Caco-2 (cell line): ENCODE data around the gene CCDC71. TPM values are rescaled to one million over a fixed set of nuclear protein-coding genes. Genes with fewer than 3 reads are reported as not detected.

Experiments
- BruUV-seq: library from RNA; stranded (reverse); fragments of 400-500 nt; replicated peaks from 2 replicates; lab custom pipeline; 2021; lab: Mats Ljungman, UMichigan
- CTCF ChIA-PET: fragments of 300-600 bp; sonication (Branson Sonifier 250); formaldehyde crosslinking; loops from one replicate; lab custom pipeline; 2022; ENCODE audit warnings: antibody characterized with exemption; lab: Charles Lee
- POLR2A ChIA-PET: fragments of 300-600 bp; sonication (Branson Sonifier 250); formaldehyde crosslinking; loops from one replicate; lab custom pipeline; 2022; ENCODE audit warnings: antibody characterized with exemption; lab: Charles Lee
- DNase-seq, 2 experiments: peaks; one replicate each; pipeline versions ENCODE4 v3.0.0 to v3.0.0-alpha.2; 2020 to 2022
- H3K27me3 ChIP-seq: replicated peaks from 2 replicates; pipeline ENCODE4 v1.6.0; 2011; ENCODE audit warnings: low read length; ENCODE audit not compliant: control insufficient read depth, insufficient read depth
- H3K36me3 ChIP-seq: 2 replicates; pipeline ENCODE4 v1.5.1; 2011; ENCODE audit warnings: low read length; ENCODE audit not compliant: control insufficient read depth, insufficient read depth
- H3K4me1 ChIP-seq: fragments of 250-450 bp; sonication (Bioruptor Pico); 2 replicates; pipeline ENCODE4 v1.5.1; 2020; ENCODE audit warnings: mild to moderate bottlenecking
- H3K4me3 ChIP-seq: 2 replicates; pipeline ENCODE4 v1.5.1; 2011; ENCODE audit warnings: low read depth, mild to moderate bottlenecking, control low read depth, low read length
- H3K9me3 ChIP-seq: fragments of 250-450 bp; sonication (Bioruptor Pico); 2 replicates; pipeline ENCODE4 v1.5.1; 2020; ENCODE audit warnings: mild to moderate bottlenecking, moderate library complexity
- H3K27ac Mint-ChIP-seq: one replicate; pipeline ENCODE4 v1.8.0; 2022; ENCODE audit warnings: mixed read lengths; ENCODE audit not compliant: unreplicated experiment
- H3K27me3 Mint-ChIP-seq: one replicate; pipeline ENCODE4 v1.8.0; 2022; ENCODE audit warnings: mixed read lengths; ENCODE audit not compliant: insufficient read depth, unreplicated experiment
- H3K36me3 Mint-ChIP-seq: one replicate; pipeline ENCODE4 v1.8.0; 2022; ENCODE audit warnings: mild to moderate bottlenecking, mixed read lengths; ENCODE audit not compliant: insufficient read depth, unreplicated experiment
- H3K4me1 Mint-ChIP-seq: one replicate; pipeline ENCODE4 v1.8.0; 2022; ENCODE audit warnings: low read depth, mixed read lengths; ENCODE audit not compliant: unreplicated experiment
- H3K4me3 Mint-ChIP-seq: one replicate; pipeline ENCODE4 v1.8.0; 2022; ENCODE audit warnings: mild to moderate bottlenecking, moderate library complexity, mixed read lengths; ENCODE audit not compliant: unreplicated experiment
- H3K9me3 Mint-ChIP-seq: one replicate; pipeline ENCODE4 v1.8.0; 2022; ENCODE audit warnings: mixed read lengths; ENCODE audit not compliant: unreplicated experiment
- intact Hi-C: fragments of 100-400 bp; cut with micrococcal nuclease; formaldehyde crosslinking; loops from one replicate; pipeline ENCODE4 v1.10.0; 2022; ENCODE audit not compliant: unreplicated experiment
- total RNA-seq: library from RNA; stranded (reverse); gene quantifications from 2 replicates; pipeline ENCODE4 v1.2.3, GENCODE V29; 2022
- TF ChIP-seq, protein P1 (sequence below), 2 experiments: fragments of 200-600 bp in 1 of 2; IDR thresholded peaks; 1 replicate in 1 of 2; 2 replicates in 1 of 2; pipeline versions ENCODE4 v1.5.1 to v1.8.0; 2011 to 2022; ENCODE audit warnings: antibody characterized with exemption in 1 of 2, control low read depth in 1 of 2, inconsistent platforms in 1 of 2, low read depth in 1 of 2, low read length in 1 of 2, mild to moderate bottlenecking in 1 of 2, moderate library complexity in 1 of 2; ENCODE audit not compliant: insufficient read depth in 1 of 2, severe bottlenecking in 1 of 2, unreplicated experiment in 1 of 2

The CCDC71 gene
- total RNA-seq, 1 experiment from 2014 or later, result 15.9 TPM

DNA sequence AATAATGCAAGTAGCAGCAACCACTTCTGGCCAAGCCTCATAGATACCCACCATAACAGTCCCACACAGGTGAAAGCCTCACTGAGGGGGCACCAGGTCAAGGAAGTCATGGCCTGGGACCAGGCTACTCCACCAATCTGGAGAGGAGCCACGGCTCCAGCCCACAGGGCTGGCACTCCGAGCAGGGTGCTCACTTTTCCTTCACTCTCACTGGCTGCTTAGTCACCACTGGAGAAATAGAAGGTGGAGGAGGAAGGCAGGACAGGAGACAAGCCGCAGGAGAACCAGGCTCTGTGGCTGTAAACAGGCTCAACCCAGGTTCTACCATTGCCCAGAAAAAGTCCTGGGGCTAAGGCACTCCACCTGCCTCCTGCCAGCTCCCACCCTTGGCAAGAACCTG is 46.7 kb downstream of the CCDC71 start:
- DNase-seq, result no peak
- H3K4me3 ChIP-seq, result peak overlapping the region; percentile 90
- intact Hi-C loops, result no loop called here
- peaks cover 9% of the 10 kb centered on the region; the same call in 1 of the 2 replicates for H3K4me1 ChIP-seq
- Mint-ChIP-seq H3K27me3 (no peaks in the 10 kb centered on the region), H3K4me3 (peak overlapping the region; percentile 79), H3K27ac (peak overlapping the region; percentile 66), H3K9me3 (no peaks in the 10 kb centered on the region), H3K36me3 (peaks cover 49% of the 10 kb centered on the region), H3K4me1 (no peaks in the 10 kb centered on the region)
- CTCF ChIA-PET, result no interaction called here
- H3K27me3 ChIP-seq, result no peaks in the 10 kb centered on the region
- BruUV-seq, result no TSS peak
- peaks cover 11% of the 10 kb centered on the region for H3K36me3 ChIP-seq
- H3K9me3 ChIP-seq, result no peaks in the 10 kb centered on the region
- POLR2A ChIA-PET, result no interaction called here
- TF ChIP-seq, protein P1, sequence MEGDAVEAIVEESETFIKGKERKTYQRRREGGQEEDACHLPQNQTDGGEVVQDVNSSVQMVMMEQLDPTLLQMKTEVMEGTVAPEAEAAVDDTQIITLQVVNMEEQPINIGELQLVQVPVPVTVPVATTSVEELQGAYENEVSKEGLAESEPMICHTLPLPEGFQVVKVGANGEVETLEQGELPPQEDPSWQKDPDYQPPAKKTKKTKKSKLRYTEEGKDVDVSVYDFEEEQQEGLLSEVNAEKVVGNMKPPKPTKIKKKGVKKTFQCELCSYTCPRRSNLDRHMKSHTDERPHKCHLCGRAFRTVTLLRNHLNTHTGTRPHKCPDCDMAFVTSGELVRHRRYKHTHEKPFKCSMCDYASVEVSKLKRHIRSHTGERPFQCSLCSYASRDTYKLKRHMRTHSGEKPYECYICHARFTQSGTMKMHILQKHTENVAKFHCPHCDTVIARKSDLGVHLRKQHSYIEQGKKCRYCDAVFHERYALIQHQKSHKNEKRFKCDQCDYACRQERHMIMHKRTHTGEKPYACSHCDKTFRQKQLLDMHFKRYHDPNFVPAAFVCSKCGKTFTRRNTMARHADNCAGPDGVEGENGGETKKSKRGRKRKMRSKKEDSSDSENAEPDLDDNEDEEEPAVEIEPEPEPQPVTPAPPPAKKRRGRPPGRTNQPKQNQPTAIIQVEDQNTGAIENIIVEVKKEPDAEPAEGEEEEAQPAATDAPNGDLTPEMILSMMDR (IDR thresholded peaks at IDR 0.05; ENCODE audit: insufficient read depth in 1 of 2, low read depth in 1 of 2, low read length in 1 of 2, severe bottlenecking in 1 of 2, unreplicated experiment in 1 of 2), result no peak

DNA sequence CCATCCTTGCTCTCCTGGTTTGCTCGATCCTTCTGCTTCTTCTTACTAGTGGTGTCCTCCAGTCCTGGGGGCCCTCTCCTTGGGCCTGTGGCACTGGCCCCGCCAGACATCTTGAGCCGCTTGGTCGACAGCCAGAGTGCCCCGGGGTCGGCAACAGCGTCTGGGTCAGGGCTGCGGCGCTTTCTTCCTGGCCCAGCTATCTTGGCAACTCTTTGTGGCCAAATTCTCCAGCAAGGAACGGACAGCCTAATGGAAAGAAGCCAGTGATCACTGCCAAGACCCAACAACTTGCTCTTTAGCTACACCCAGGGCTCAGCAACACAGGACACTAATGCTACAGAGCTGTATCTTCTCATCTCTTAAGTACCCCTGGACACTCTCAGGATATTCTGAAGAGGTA is 47.1 kb downstream of the CCDC71 start:
- BruUV-seq, result no TSS peak
- Histone ChIP-seq H3K27me3 (no peaks in the 10 kb centered on the region), H3K9me3 (no peaks in the 10 kb centered on the region), H3K36me3 (peaks cover 11% of the 10 kb centered on the region), H3K4me1 (peaks cover 9% of the 10 kb centered on the region; the same call in 1 of the 2 replicates), H3K4me3 (peak overlapping the region; percentile 90; the same call in 1 of the 2 replicates)
- Mint-ChIP-seq H3K27ac (peak overlapping the region; percentile 66), H3K27me3 (no peaks in the 10 kb centered on the region), H3K36me3 (peaks cover 49% of the 10 kb centered on the region), H3K9me3 (no peaks in the 10 kb centered on the region), H3K4me1 (no peaks in the 10 kb centered on the region), H3K4me3 (no peak overlapping the region)
- no peak for DNase-seq
- ChIA-PET POLR2A (interaction anchor here (0.7 kb wide), 1 partner anchor 567 kb away, joined by 3 read pairs; no protein-coding TSS in a partner anchor), CTCF (no interaction called here)
- intact Hi-C loops, result no loop called here
- TF ChIP-seq, protein P1 (IDR thresholded peaks at IDR 0.05; ENCODE audit: insufficient read depth in 1 of 2, low read depth in 1 of 2, low read length in 1 of 2, severe bottlenecking in 1 of 2, unreplicated experiment in 1 of 2), result no peak

Other genes with a start within 250 kb of the CCDC71 start
- 106 and 133 TPM in 2 replicates for gene ARIH2, start 247.5 kb downstream of the CCDC71 start, total RNA-seq
- 24.4 and 25.5 TPM in 2 replicates for gene P4HTM, start 176.1 kb downstream of the CCDC71 start, total RNA-seq
- gene WDR6, start 158.9 kb downstream of the CCDC71 start, total RNA-seq, result 184 and 185 TPM in 2 replicates
- 21.4 and 21.5 TPM in 2 replicates for gene DALRD3, start 147.8 kb downstream of the CCDC71 start, total RNA-seq
- 65.9 and 68.7 TPM in 2 replicates for gene NDUFAF3, start 144.2 kb downstream of the CCDC71 start, total RNA-seq
- 233 and 240 TPM in 2 replicates for gene IMPDH2, start 136.9 kb downstream of the CCDC71 start, total RNA-seq
- 112 and 119 TPM in 2 replicates for gene QRICH1, start 72.3 kb downstream of the CCDC71 start, total RNA-seq
- gene QARS1, start 61.6 kb downstream of the CCDC71 start, total RNA-seq, result 361 and 386 TPM in 2 replicates
- 55.9 and 56.4 TPM in 2 replicates for gene USP19, start 45.5 kb downstream of the CCDC71 start, total RNA-seq
- 181 and 189 TPM in 2 replicates for gene LAMB2, start 33.3 kb downstream of the CCDC71 start, total RNA-seq
- 7.4 and 8.8 TPM in 2 replicates for gene KLHDC8B, start 5.3 kb upstream of the CCDC71 start, total RNA-seq
- gene C3orf62, start 110.9 kb upstream of the CCDC71 start, total RNA-seq, result 5.5 and 6.5 TPM in 2 replicates
- 36.4 and 37.8 TPM in 2 replicates for gene USP4, start 173.7 kb upstream of the CCDC71 start, total RNA-seq
- 197 and 201 TPM in 2 replicates for gene GPX1, start 192.0 kb upstream of the CCDC71 start, total RNA-seq
- 338 and 348 TPM in 2 replicates for gene RHOA, start 245.6 kb upstream of the CCDC71 start, total RNA-seq
- gene TCTA, start 246.1 kb upstream of the CCDC71 start, total RNA-seq, result 14.2 and 15.5 TPM in 2 replicates